Nephron progenitor cell (in vitro differentiated cells): ENCODE measurements around the gene KDM4B.

Source experiments
- DNase-seq: peaks from one replicate; pipeline ENCODE4 v3.0.0; 2021
- H3K27ac Mint-ChIP-seq: 2 replicates; pipeline ENCODE4 v1.8.0; 2021; ENCODE audit warnings: mild to moderate bottlenecking, moderate library complexity, mixed read lengths
- H3K27me3 Mint-ChIP-seq: 2 replicates; pipeline ENCODE4 v1.8.0; 2021; ENCODE audit warnings: mild to moderate bottlenecking, low read depth, mixed read lengths; ENCODE audit not compliant: poor library complexity
- H3K36me3 Mint-ChIP-seq: 2 replicates; pipeline ENCODE4 v1.8.0; 2021; ENCODE audit warnings: low read depth, mixed read lengths
- H3K4me1 Mint-ChIP-seq: 2 replicates; pipeline ENCODE4 v1.8.0; 2021; ENCODE audit warnings: mixed read lengths
- H3K4me3 Mint-ChIP-seq: 2 replicates; pipeline ENCODE4 v1.8.0; 2021; ENCODE audit warnings: mild to moderate bottlenecking, moderate library complexity, mixed read lengths
- H3K9me3 Mint-ChIP-seq: 2 replicates; pipeline ENCODE4 v1.8.0; 2021; ENCODE audit warnings: mild to moderate bottlenecking, moderate library complexity, mixed read lengths
- CTCF ChIP-seq: fragments of 200-600 bp; sonication (generic); IDR thresholded peaks from 2 replicates; pipeline ENCODE4 v1.5.0; 2021; ENCODE audit warnings: antibody characterized with exemption

Gene KDM4B

GRCh38 chr19:4965061-4965460, 3.9 kb upstream of the KDM4B start:
- no peaks in the 10 kb centered on the region for H3K9me3 Mint-ChIP-seq
- peaks cover 46% of the 10 kb centered on the region for H3K36me3 Mint-ChIP-seq
- no peak overlapping the region for H3K27ac Mint-ChIP-seq
- no peak overlapping the region for H3K4me3 Mint-ChIP-seq
- H3K4me1 Mint-ChIP-seq, result peaks cover 31% of the 10 kb centered on the region
- no peak for TF ChIP-seq CTCF
- no peaks in the 10 kb centered on the region for H3K27me3 Mint-ChIP-seq
- no peak for DNase-seq

- no peak for TF ChIP-seq CTCF
- Mint-ChIP-seq H3K36me3 (peaks cover 43% of the 10 kb centered on the region), H3K9me3 (no peaks in the 10 kb centered on the region), H3K27ac (peak overlapping the region; percentile 91), H3K4me1 (peaks cover 46% of the 10 kb centered on the region), H3K4me3 (no peak overlapping the region), H3K27me3 (no peaks in the 10 kb centered on the region)
- DNase-seq, result no peak
Measured at GRCh38 chr19:4966591-4966990, 2.3 kb upstream of the KDM4B start.

GRCh38 chr19:4967738-4968461, 1.0 kb upstream of the KDM4B start:
- Mint-ChIP-seq H3K9me3 (no peaks in the 10 kb centered on the region), H3K27me3 (no peaks in the 10 kb centered on the region), H3K4me1 (peaks cover 59% of the 10 kb centered on the region), H3K36me3 (peaks cover 30% of the 10 kb centered on the region), H3K27ac (no peak overlapping the region), H3K4me3 (peak overlapping the region; percentile 80)
- TF ChIP-seq CTCF, result no peak
- no peak for DNase-seq

- peaks cover 16% of the 10 kb centered on the region for H3K36me3 Mint-ChIP-seq
- TF ChIP-seq CTCF, result no peak
- H3K27ac Mint-ChIP-seq, result peak overlapping the region; percentile 88
- peak overlapping the region; percentile 99 for H3K4me3 Mint-ChIP-seq
- H3K27me3 Mint-ChIP-seq, result no peaks in the 10 kb centered on the region
- DNase-seq, result no peak
- H3K9me3 Mint-ChIP-seq, result no peaks in the 10 kb centered on the region
- peaks cover 66% of the 10 kb centered on the region for H3K4me1 Mint-ChIP-seq
Measured at GRCh38 chr19:4969292-4969771, 419 bp downstream of the KDM4B start.

GRCh38 chr19:4969772-4970531, 1.0 kb downstream of the KDM4B start:
- DNase-seq, result no peak
- Mint-ChIP-seq H3K9me3 (no peaks in the 10 kb centered on the region), H3K4me1 (peaks cover 72% of the 10 kb centered on the region), H3K4me3 (peak overlapping the region; percentile 99), H3K36me3 (peaks cover 13% of the 10 kb centered on the region), H3K27me3 (no peaks in the 10 kb centered on the region), H3K27ac (peak overlapping the region; percentile 88)
- no peak for TF ChIP-seq CTCF
